PC-9 (cell line): ENCODE data around the gene CTDSP2. TPM values are rescaled to one million over a fixed set of nuclear protein-coding genes. Genes with fewer than 3 reads are reported as not detected.

Experiments
- BruUV-seq: library from RNA; stranded (reverse); fragments of 400-500 nt; replicated peaks from 2 replicates; lab custom pipeline; 2021; lab: Mats Ljungman, UMichigan
- CTCF ChIA-PET: fragments of 300-600 bp; sonication (Branson Sonifier 250); formaldehyde crosslinking; loops from one replicate; lab custom pipeline; 2022; ENCODE audit warnings: antibody characterized with exemption; lab: Charles Lee
- POLR2A ChIA-PET: fragments of 300-600 bp; sonication (Branson Sonifier 250); formaldehyde crosslinking; loops from one replicate; lab custom pipeline; 2022; ENCODE audit warnings: antibody characterized with exemption; ENCODE audit not compliant: unreplicated experiment; lab: Charles Lee
- DNase-seq, 2 experiments: peaks; one replicate each; pipeline versions ENCODE4 v3.0.0 to v3.0.0-alpha.2; 2015 to 2022; ENCODE audit warnings: mixed read lengths in 1 of 2
- H2AFZ ChIP-seq: fragments of 200-600 bp; sonication (generic); 2 replicates; pipeline ENCODE4 v1.8.1; 2017; ENCODE audit warnings: antibody characterized with exemption
- H3F3A ChIP-seq: fragments of 200-600 bp; sonication (generic); 2 replicates; pipeline ENCODE4 v1.8.1; 2017; ENCODE audit warnings: antibody characterized with exemption, mild to moderate bottlenecking, low read depth; ENCODE audit not compliant: insufficient read depth
- H3K27ac ChIP-seq: fragments of 200-600 bp; sonication (generic); 2 replicates; pipeline ENCODE4 v1.6.1; 2016; ENCODE audit warnings: mixed run types
- H3K27me3 ChIP-seq: fragments of 200-600 bp; sonication (generic); 2 replicates; pipeline ENCODE4 v1.6.1; 2016; ENCODE audit warnings: low read depth, mixed run types; ENCODE audit not compliant: insufficient read depth
- H3K36me3 ChIP-seq: fragments of 200-600 bp; sonication (generic); 2 replicates; pipeline ENCODE4 v1.6.1; 2016; ENCODE audit warnings: low read depth, mixed run types
- H3K4me1 ChIP-seq: fragments of 200-600 bp; sonication (generic); replicated peaks from 2 replicates; pipeline ENCODE4 v1.6.1; 2016; ENCODE audit warnings: mixed run types; ENCODE audit not compliant: insufficient read depth
- H3K4me2 ChIP-seq: fragments of 200-600 bp; sonication (generic); 2 replicates; pipeline ENCODE4 v1.6.1; 2017; ENCODE audit warnings: mixed run types
- H3K4me3 ChIP-seq: fragments of 200-600 bp; sonication (generic); 2 replicates; pipeline ENCODE4 v1.6.1; 2016; ENCODE audit warnings: mixed run types
- H3K79me2 ChIP-seq: fragments of 200-600 bp; sonication (generic); 2 replicates; pipeline ENCODE4 v1.6.1; 2017; ENCODE audit warnings: low read depth, mixed run types
- H3K9me2 ChIP-seq: fragments of 200-600 bp; sonication (generic); 2 replicates; pipeline ENCODE4 v1.8.1; 2017; ENCODE audit warnings: mild to moderate bottlenecking; ENCODE audit not compliant: insufficient read depth
- H3K9me3 ChIP-seq: fragments of 200-600 bp; sonication (generic); 2 replicates; pipeline ENCODE4 v1.8.1; 2016; ENCODE audit warnings: low read depth; ENCODE audit not compliant: insufficient read depth
- H4K20me1 ChIP-seq: fragments of 200-600 bp; sonication (generic); 2 replicates; pipeline ENCODE4 v1.8.1; 2017; ENCODE audit not compliant: insufficient read depth
- CTCF ChIP-seq: fragments of 200-600 bp; sonication (generic); conservative IDR thresholded peaks from 2 replicates; pipeline ENCODE4 v1.6.1; 2017; ENCODE audit warnings: mixed run types, antibody characterized with exemption, mild to moderate bottlenecking, moderate library complexity
- EZH2 ChIP-seq: fragments of 200-600 bp; sonication (generic); IDR thresholded peaks from 2 replicates; pipeline ENCODE4 v1.8.0; 2017; ENCODE audit warnings: antibody characterized with exemption, low read depth
- intact Hi-C: fragments of 100-400 bp; cut with micrococcal nuclease; formaldehyde crosslinking; loops from one replicate; pipeline ENCODE4 v1.10.0; 2022; ENCODE audit not compliant: unreplicated experiment
- total RNA-seq: library from RNA; stranded (reverse); gene quantifications from 2 replicates; pipeline ENCODE4 v1.2.3, GENCODE V29; 2021

Gene CTDSP2
- total RNA-seq, 1 experiment from 2014 or later = 102 TPM

- Histone ChIP-seq H3K27me3 (no peaks in the 10 kb centered on the region), H4K20me1 (peaks cover 39% of the 10 kb centered on the region), H3K79me2 (peaks cover 58% of the 10 kb centered on the region), H3K36me3 (peaks cover 3% of the 10 kb centered on the region; the same call in 1 of the 2 replicates), H2AFZ (peak overlapping the region; percentile 97), H3K4me3 (peak overlapping the region; percentile 100), H3K4me2 (peak overlapping the region; percentile 87), H3K9me3 (no peaks in the 10 kb centered on the region), H3K4me1 (peaks cover 15% of the 10 kb centered on the region), H3K27ac (peak overlapping the region; percentile 79), H3F3A (no peaks in the 10 kb centered on the region), H3K9me2 (no peaks in the 10 kb centered on the region)
- intact Hi-C loops = loop anchor here (2.0 kb wide), 2 partner anchors 19 to 51 kb away; no protein-coding TSS in a partner anchor
- BruUV-seq = no TSS peak
- ChIA-PET CTCF (interaction anchor here (0.6 to 0.7 kb wide), 2 partner anchors 12 to 357 kb away, joined by 8 to 11 read pairs; no protein-coding TSS in a partner anchor), POLR2A (no interaction called here)
- DNase-seq = peak; percentile 40 to 54
- TF ChIP-seq EZH2 = no peak
- TF ChIP-seq CTCF = no peak
These were observed 848 bp downstream of the CTDSP2 start for GRCh38 chr12:57845478-57846284.

GRCh38 chr12:57844709-57845477 is 1.6 kb downstream of the CTDSP2 start:
- no peaks in the 10 kb centered on the region for H3F3A ChIP-seq
- no peaks in the 10 kb centered on the region for H3K27me3 ChIP-seq
- H3K36me3 ChIP-seq = peaks cover 3% of the 10 kb centered on the region; the same call in 1 of the 2 replicates
- ChIA-PET POLR2A (interaction anchor here (0.6 kb wide), 2 partner anchors 25 to 73 kb away, joined by 6 to 13 read pairs; partner anchors contain the start of gene EEF1AKMT3), CTCF (interaction anchor here (0.7 to 1.4 kb wide), 5 partner anchors 52 to 1077 kb away, joined by 3 to 11 read pairs (median 6); no protein-coding TSS in a partner anchor)
- peaks cover 47% of the 10 kb centered on the region for H4K20me1 ChIP-seq
- peaks cover 65% of the 10 kb centered on the region for H3K79me2 ChIP-seq
- TF ChIP-seq CTCF (no peak), EZH2 (no peak)
- peak overlapping the region; percentile 100 for H3K4me3 ChIP-seq
- peak overlapping the region; percentile 87 for H3K4me2 ChIP-seq
- intact Hi-C loops = no loop called here
- DNase-seq = peak; percentile 28 to 60
- no peaks in the 10 kb centered on the region for H3K9me3 ChIP-seq
- H3K9me2 ChIP-seq = no peaks in the 10 kb centered on the region
- peaks cover 15% of the 10 kb centered on the region for H3K4me1 ChIP-seq
- peak overlapping the region; percentile 79 for H3K27ac ChIP-seq
- no TSS peak for BruUV-seq
- H2AFZ ChIP-seq = peak overlapping the region; percentile 97
